Left colon (tissue), 2 donors: ENCODE measurements around the gene FRMD5. TPM values are rescaled to one million over a fixed set of nuclear protein-coding genes. Genes with fewer than 3 reads are reported as not detected.

Source experiments
- ATAC-seq: fragments of 200-7000 bp; cut with Tn5 transposase; one replicate; pipeline ENCODE4 v1.9.1; 2020; ENCODE audit warnings: mild to moderate bottlenecking, moderate library complexity
- DNase-seq, 2 donors: peaks; one replicate each; pipeline ENCODE4 v3.0.0-alpha.2; 2020
- intact Hi-C, 2 donors: fragments of 100-400 bp; cut with DNase I in 1 of 2; cut with micrococcal nuclease in 1 of 2; formaldehyde crosslinking; loops; one replicate each; pipeline versions ENCODE4 v1.11.2 to v1.14.0; 2022; cut with DNase I, micrococcal nuclease
- total RNA-seq, 2 donors: library from RNA; stranded (reverse); fragmentation: NEBNext Ultra II Directional; extraction: Animal tissue kit (Norgen Biotek cat#: 25700); gene quantifications; one replicate each; pipeline ENCODE4 v1.2.1, GENCODE V29; 2021
- donor health status: DM: no; HTN: no; CAD: no.
- donor health status: DM: yes; HTN: yes; CAD: no.

FRMD5 gene
- total RNA-seq, 2 donors from 2014 or later, result 1.6 to 2.0 TPM

GRCh38 chr15:43919540-43920253 lies 275.4 kb downstream of the FRMD5 start:
- no peak for ATAC-seq

GRCh38 chr15:43918717-43919116 lies 276.4 kb downstream of the FRMD5 start:
- DNase-seq (no peak), ATAC-seq (no peak)
- intact Hi-C loops, result no loop called here

More at GRCh38 chr15:43919540-43920253, 275.4 kb downstream of the FRMD5 start:
- intact Hi-C loops, result no loop called here
- DNase-seq, result no peak

GRCh38 chr15:43916326-43916660 lies 278.8 kb downstream of the FRMD5 start:
- intact Hi-C loops, result no loop called here
- ATAC-seq (no peak), DNase-seq (no peak)

GRCh38 chr15:43915631-43916325 lies 279.3 kb downstream of the FRMD5 start:
- DNase-seq (no peak), ATAC-seq (no peak)
- intact Hi-C loops, result no loop called here

- intact Hi-C loops, result no loop called here
- ATAC-seq (no peak), DNase-seq (no peak)
These were observed 281.1 kb downstream of the FRMD5 start for GRCh38 chr15:43913941-43914340.

GRCh38 chr15:43913026-43913780 lies 281.9 kb downstream of the FRMD5 start:
- intact Hi-C loops, result no loop called here
- no peak for ATAC-seq
- no peak for DNase-seq

- intact Hi-C loops, result no loop called here
- ATAC-seq, result no peak
These were observed 282.9 kb downstream of the FRMD5 start for GRCh38 chr15:43912208-43912607.

GRCh38 chr15:43911235-43911781 lies 283.8 kb downstream of the FRMD5 start:
- intact Hi-C loops, result no loop called here
- ATAC-seq (no peak), DNase-seq (no peak)

More at GRCh38 chr15:43912208-43912607, 282.9 kb downstream of the FRMD5 start:
- DNase-seq, result no peak

- intact Hi-C loops, result no loop called here
- no peak for DNase-seq
- ATAC-seq, result no peak
These were observed 286.5 kb downstream of the FRMD5 start for GRCh38 chr15:43908516-43909050.

- ATAC-seq (no peak), DNase-seq (no peak)
- intact Hi-C loops, result no loop called here
These were observed 289.3 kb downstream of the FRMD5 start for GRCh38 chr15:43905755-43906154.

- ATAC-seq (peak; percentile 73), DNase-seq (peak in 1 of 2 donors; percentile 35)
- intact Hi-C loops, result loop anchor here in 1 of 2 donors (5.0 kb wide), 1 partner anchor 163 kb away; no protein-coding TSS in a partner anchor
These were observed 291.2 kb downstream of the FRMD5 start for GRCh38 chr15:43903864-43904290.

- no peak for ATAC-seq
- DNase-seq, result no peak
- intact Hi-C loops, result loop anchor here in 1 of 2 donors (5.0 kb wide), 1 partner anchor 166 kb away; no protein-coding TSS in a partner anchor
These were observed 293.6 kb downstream of the FRMD5 start for GRCh38 chr15:43901495-43901894.

- intact Hi-C loops, result loop anchor here in 1 of 2 donors (5.0 kb wide), 1 partner anchor 166 kb away; no protein-coding TSS in a partner anchor
- ATAC-seq (no peak), DNase-seq (no peak)
These were observed 294.1 kb downstream of the FRMD5 start for GRCh38 chr15:43900996-43901395.

- intact Hi-C loops, result loop anchor here in 1 of 2 donors (5.0 kb wide), 1 partner anchor 167 kb away; no protein-coding TSS in a partner anchor
- ATAC-seq (no peak), DNase-seq (no peak)
These were observed 295.1 kb downstream of the FRMD5 start for GRCh38 chr15:43899928-43900327.

GRCh38 chr15:43898891-43899290 lies 296.2 kb downstream of the FRMD5 start:
- intact Hi-C loops, result no loop called here
- DNase-seq, result no peak
- ATAC-seq, result no peak

- intact Hi-C loops, result no loop called here
- DNase-seq, result no peak
- no peak for ATAC-seq
These were observed 298.5 kb downstream of the FRMD5 start for GRCh38 chr15:43896543-43896942.

GRCh38 chr15:43895586-43895985 lies 299.5 kb downstream of the FRMD5 start:
- ATAC-seq, result no peak

GRCh38 chr15:43893956-43894355 lies 301.1 kb downstream of the FRMD5 start:
- ATAC-seq (no peak), DNase-seq (no peak)
- intact Hi-C loops, result no loop called here

More at GRCh38 chr15:43895586-43895985, 299.5 kb downstream of the FRMD5 start:
- DNase-seq, result no peak
- intact Hi-C loops, result no loop called here

- intact Hi-C loops, result no loop called here
- ATAC-seq (peak; percentile 58), DNase-seq (no peak)
These were observed 306.0 kb downstream of the FRMD5 start for GRCh38 chr15:43889042-43889441.
